Stimulated activated CD4-positive, alpha-beta T cell treated with anti-CD3 and anti-CD28 coated beads, TNF-alpha, amount 100 ng/mL, for 24 hours (primary cell): ENCODE data around the gene BTN2A1.
"Not testable (repeated sequence)": the region's sequence is repeated elsewhere in the genome, so short reads cannot be mapped to it uniquely, and the experiment has no call there.

Experiments used
- DNase-seq, 3 experiments: peaks; one replicate each; pipeline ENCODE4 v3.0.0-alpha.2; 2020; ENCODE audit warnings: low read depth in 3 of 3

BTN2A1 gene

DNA sequence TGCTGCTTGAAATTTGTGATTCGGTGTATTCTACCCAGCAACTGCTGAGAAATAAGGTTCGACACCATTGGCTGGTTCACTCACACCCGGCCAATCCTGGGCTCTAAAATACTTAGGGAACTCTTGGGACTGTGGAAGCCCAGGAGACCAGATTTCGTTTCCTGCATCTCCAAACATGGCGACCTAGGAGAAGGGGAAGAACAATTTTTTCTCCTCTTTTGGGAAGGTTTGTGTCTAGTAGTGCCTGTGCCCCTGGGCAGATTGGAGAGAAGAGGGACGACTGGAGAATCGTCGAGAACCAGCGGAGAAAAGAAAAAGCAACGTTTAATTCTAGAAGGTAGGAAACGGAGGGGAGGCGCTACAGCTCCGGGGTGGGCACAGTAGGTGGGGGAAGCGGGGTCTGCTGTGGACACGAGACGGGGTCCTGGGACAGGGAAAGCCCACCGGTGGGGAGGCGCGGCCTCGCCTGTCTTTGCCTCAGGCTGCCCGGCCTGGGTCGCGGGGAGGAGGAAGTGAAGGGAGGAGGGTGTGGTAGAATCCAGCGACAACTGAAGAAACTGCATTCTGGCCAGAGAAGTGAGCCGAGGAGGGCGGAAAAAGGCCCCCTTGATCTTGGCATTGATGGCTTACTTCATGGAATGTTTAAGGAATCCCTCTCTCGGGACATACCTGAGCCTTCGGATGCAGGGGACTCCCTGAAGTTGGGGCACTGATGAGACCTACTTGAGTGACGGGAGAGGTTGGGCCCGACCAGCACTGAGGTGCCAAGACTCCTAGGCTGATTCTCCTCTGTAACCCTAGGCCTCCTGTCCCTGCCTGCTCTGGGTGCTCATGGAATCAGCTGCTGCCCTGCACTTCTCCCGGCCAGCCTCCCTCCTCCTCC lies at the start of gene BTN2A1:
Gene BTN2A1, plus strand, starts transcription at position 150 of the 883 bp plus-strand sequence. Its CDS starts 682 bp downstream, at position 832.
- DNase-seq: peak; percentile 49 to 58 (median 54)

DNA sequence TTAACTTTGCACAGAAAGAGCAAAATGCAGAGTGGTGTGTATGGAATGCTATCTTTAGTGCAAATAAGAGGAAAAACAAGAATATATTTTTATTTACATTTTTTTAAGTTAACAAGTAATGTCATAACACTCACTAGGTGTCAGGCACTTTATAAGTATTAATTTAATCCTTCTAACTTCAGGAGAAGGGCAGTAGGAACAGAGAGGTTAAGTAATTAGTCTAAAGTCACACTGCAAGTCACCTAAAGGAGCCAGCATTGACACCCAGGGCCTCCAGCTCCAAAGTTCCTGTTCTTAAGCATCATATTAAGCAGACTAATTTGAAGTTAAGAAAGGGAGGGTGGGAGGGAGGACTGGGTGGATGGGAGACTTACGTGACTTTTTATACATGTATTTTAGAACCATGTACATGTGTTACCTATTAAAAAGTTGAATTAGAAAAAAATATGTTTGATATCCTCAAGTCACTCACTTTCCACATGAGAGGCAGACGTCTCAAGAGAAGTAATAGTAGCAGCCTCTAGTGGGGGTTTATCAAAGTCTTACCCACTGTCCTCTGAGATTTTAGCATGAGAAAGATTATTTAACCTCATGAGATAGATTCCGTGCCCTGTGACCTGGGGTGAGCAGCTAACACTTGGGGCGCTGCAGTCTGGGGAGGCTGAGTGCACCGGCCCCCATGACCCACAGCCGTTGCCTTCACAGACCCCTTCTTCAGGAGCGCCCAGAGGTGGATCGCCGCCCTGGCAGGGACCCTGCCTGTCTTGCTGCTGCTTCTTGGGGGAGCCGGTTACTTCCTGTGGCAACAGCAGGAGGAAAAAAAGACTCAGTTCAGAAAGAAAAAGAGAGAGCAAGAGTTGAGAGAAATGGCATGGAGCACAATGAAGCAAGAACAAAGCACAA lies 48.7 kb upstream of the BTN2A1 start:
- DNase-seq: no peak

- no peak for DNase-seq
These were observed 46.0 kb upstream of the BTN2A1 start for GRCh38 chr6:26411751-26412150.

- no peak for DNase-seq
These were observed 45.5 kb upstream of the BTN2A1 start for GRCh38 chr6:26412228-26412627.

DNA sequence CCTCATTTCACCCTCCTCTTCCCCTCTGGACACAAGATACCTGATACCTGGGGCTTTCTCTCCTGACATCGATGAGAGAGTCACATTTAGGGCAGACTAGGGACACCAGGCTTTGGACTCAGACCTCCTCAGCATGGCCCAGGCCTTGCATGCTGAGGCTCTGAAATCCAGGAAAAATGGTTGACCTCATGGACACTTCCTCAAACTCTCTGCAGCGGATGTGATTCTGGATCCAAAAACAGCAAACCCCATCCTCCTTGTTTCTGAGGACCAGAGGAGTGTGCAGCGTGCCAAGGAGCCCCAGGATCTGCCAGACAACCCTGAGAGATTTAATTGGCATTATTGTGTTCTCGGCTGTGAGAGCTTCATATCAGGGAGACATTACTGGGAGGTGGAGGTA lies 44.8 kb upstream of the BTN2A1 start:
- no peak for DNase-seq

GRCh38 chr6:26414281-26414680 lies 43.5 kb upstream of the BTN2A1 start:
- no peak for DNase-seq

- no peak for DNase-seq
These were observed 42.6 kb upstream of the BTN2A1 start for GRCh38 chr6:26415036-26415614.

GRCh38 chr6:26415791-26416190 lies 42.0 kb upstream of the BTN2A1 start:
- DNase-seq: no peak

GRCh38 chr6:26416288-26416687 lies 41.5 kb upstream of the BTN2A1 start:
- no peak for DNase-seq

DNA sequence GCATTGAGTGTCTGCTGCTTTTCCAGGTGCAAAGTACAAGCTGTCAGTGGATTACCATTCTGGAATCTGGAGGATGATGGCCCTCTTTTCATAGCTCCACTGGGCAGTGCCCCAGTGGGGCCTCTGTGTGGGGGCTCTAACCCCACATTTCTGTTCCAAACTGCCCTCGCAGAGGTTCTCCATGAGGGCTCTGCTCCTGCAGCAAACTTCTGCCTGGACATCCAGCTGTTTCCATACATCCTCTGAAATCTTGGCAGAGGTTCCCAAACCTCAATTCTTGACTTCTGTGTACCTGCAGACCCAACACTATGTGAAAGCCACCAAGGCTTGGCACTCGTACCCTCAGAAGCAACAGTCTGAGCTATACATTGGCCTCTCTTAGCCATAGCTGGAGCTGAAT lies 39.7 kb upstream of the BTN2A1 start:
- DNase-seq: not testable (repeated sequence)

DNA sequence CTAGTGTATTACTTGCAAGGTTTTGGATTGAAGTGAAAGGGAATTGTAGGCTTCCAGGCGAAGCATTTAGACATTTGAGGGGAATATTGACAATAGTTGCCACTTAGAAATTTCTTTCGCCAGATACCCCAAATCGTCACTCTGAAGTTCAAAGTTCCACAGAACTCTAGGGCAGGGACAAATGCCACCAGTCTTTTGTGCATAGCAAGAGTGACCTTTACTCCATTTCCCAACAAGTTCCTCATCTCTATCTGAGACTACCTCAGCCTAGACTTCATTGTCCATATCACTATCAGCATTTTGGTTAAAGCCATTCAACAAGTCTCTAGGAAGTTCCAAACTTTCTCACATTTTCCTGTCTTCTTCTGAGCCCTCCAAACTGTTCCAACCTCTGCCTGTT lies 39.0 kb upstream of the BTN2A1 start:
- DNase-seq: not testable (repeated sequence)

GRCh38 chr6:26420688-26421171 lies 37.0 kb upstream of the BTN2A1 start:
- no peak for DNase-seq

DNA sequence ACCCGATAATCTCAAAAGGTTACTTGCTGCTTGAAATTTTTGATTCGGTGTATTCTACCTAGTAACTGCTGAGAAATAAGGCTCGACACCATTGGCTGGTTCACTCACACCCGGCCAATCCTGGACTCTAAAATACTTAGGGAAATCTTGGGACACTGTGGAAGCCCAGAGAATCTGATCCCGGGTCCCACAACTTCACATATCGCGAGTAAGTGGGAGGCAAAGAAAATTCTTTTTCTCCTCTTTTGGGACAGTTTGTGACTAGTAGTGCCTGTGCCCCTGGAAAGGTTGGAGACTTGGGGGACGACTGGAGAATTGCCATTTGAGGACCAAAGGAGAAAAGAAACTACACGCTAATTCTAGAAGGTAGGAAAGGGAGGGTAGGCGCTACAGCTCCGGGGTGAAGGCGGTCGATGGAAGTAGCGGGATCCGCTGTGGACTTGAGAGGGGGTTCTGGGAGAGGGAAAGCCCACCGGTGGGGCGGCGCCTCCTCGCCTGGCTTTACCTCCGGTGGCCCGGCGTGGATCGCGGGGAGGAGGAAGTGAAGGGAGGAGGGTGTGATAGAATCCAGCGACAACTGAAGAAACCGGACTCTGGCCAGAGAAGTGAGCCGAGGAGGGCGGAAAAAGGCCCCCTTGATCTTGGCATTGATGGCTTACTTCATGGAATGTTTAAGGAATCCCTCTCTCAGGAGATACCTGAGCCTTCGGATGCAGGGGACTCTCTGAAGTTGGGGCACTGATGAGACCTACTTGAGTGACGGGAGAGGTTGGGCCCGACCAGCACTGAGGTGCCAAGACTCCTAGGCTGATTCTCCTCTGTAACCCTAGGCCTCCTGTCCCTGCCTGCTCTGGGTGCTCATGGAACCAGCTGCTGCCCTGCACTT lies 36.3 kb upstream of the BTN2A1 start:
- peak in 1 of 3 experiments; percentile 28 for DNase-seq

- DNase-seq: no peak
These were observed 35.4 kb upstream of the BTN2A1 start for GRCh38 chr6:26422329-26422728.

DNA sequence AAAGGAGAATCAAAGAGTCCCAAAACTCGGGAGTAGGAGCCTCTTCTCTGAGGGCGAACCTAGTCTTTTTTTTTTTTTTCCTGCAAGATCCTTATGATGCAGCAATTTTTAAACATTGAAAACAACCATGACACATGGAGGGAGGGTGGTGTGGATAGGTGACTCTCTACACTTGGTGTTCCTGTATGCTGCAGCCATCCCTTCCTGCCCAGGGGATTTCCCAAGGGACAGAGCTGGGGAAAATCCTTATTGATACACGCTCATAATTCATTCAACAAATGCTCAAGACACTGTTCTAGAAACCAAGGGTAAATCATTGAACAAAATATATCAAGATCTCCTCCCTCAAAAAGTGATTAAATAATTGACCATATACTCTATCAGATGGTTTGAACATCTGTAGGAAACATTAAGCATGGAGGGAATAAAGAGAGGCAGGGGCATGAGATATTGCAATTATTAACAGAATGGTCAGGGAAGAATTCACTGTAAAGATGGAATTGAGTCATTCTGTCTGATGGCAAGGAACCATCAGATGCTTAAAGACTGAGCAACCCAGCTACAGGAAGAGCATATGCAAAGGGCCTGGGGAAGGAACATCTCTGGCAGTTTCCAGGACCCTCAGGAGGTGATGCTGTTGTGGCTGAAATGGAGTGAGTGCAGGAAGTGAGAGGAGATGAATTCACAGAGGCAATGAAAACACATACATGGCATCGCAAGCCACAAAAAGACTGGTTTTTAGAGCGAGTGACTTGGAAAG lies 30.9 kb upstream of the BTN2A1 start:
- DNase-seq: no peak

DNA sequence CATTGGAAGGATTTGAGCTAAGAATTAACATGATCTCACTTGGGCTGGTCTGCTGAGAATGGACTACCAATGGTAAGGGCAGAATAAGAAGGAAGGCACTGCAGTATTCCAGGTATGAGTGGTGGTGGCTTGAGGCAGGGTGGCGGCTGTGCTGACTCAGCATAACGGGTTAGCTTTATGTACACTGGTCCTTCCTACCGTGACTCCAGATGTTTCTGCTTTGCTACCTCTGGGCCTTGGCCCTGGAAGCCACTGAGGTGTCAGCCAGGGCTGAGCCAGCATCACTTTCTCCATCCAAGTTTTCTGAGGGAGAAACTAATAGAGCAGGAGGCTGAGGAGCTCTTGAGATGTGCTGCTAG lies 30.3 kb upstream of the BTN2A1 start:
- DNase-seq: no peak

GRCh38 chr6:26428206-26428605 lies 29.5 kb upstream of the BTN2A1 start:
- DNase-seq: no peak

- DNase-seq: no peak
These were observed 27.0 kb upstream of the BTN2A1 start for GRCh38 chr6:26430787-26431186.

GRCh38 chr6:26431258-26432172 lies 26.2 kb upstream of the BTN2A1 start:
- no peak for DNase-seq
